Sigmoid colon (tissue), 4 donors: ENCODE results near the gene RASAL2.

Experiments
- POLR2A ChIP-seq, 2 donors: fragments of 450-650 bp; IDR thresholded peaks; one replicate each; pipeline ENCODE4 v1.6.1; 2016; ENCODE audit warnings: antibody characterized with exemption in 2 of 2, mild to moderate bottlenecking in 2 of 2, moderate library complexity in 2 of 2
- POLR2AphosphoS5 ChIP-seq, 4 donors: sonication (generic); formaldehyde crosslinking; IDR thresholded peaks; one replicate each; pipeline ENCODE4 v1.6.1; 2017; ENCODE audit warnings: antibody characterized with exemption in 4 of 4

DNA sequence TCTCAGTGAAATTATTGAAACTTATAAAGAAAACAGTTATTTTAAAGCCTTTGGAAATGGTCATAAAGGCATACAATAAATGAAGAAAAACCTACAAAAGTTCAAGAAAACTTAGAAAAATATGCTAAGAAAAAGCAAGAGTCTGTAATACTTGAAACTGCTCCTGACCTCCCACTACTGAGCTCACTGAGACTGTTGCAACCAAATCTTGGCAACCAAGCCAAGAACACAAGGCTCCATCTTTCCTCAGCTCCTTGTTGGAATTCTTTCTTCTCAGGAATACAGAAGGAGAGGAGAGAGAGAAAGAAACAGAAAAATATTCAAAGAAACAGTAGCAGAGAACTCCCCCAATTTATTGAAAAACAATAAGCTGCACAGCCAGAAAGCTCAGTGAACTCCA, 160.5 kb downstream of the RASAL2 start:
- no peak for TF ChIP-seq POLR2AphosphoS5 (IDR thresholded peaks at IDR 0.05)
- no peak for TF ChIP-seq POLR2A (IDR thresholded peaks at IDR 0.05)
